IPS-11a (cell line): Measurements from ENCODE around the gene DCTD.

Experiments used
- H3K4me3 ChIP-seq: one replicate; pipeline ENCODE4 v1.5.1; 2013; ENCODE audit warnings: low read depth, low read length, control low read depth

DCTD gene

DNA sequence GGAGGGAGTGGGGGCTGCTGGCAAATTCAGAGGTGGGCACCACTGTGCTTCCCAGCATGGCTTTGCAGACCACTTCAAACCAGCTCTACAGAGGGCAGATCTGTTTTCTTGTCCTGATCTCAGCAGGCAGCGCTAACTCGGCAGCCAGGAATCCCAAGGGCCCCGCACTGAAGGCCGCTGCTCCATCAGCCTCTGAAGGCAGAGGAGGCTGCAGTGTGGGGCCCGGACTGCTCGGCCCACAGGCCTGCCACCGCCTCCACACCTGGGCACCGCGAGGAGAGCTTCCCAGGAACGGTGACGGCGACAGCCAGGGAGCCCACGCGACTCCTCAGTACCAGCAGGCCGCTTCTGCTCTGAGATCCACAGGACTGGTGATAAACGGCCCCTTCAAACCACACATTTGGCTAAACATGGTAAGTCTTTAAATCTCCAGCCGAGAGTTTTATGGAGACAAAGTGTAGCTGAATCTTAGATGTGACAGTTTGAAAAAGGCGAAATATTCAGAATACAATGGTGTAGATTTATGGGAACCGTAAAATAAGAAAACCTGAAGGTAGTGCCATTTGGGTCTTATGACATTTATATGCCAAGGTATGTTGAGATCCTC lies 23.6 kb downstream of the DCTD start:
- H3K4me3 ChIP-seq: no peak overlapping the region

DNA sequence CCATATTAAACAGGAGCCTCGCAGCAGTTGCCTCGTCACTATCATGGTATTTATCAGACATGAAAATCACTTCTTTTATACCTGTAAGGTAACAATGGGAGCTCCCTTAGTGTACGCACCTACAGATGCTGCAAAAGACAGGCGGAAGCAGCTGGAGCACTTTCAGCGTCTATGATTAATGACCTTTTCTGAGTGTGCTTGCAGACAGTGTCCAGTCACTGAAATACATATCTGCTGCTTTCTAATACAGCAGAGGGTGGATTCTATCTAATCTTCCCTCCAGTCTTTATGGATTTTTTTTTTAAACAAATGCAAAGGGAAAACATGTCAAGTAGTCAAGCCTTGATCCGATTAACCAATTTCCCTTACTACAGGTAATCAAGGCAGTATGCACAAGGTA lies 24.1 kb downstream of the DCTD start:
- H3K4me3 ChIP-seq: no peak overlapping the region

DNA sequence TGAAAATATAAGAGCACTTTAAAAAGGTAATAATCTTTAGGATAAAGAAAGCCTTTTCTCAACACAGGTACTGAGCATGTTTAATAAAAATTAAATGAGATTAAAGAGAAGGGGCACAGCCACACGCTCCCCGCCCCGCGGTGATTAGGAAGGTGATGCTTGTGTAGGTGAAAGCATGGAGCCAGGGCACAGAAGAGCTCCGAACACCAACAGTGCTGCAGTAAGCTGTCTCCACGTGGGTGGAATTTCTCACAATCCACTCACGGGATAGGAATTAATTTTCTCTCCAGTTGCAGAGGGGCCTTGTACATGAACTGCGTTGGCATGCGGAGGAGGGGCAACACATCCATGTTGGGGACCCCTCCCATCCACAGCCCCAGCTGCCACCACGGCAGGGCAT lies 27.0 kb downstream of the DCTD start:
- no peak overlapping the region for H3K4me3 ChIP-seq

DNA sequence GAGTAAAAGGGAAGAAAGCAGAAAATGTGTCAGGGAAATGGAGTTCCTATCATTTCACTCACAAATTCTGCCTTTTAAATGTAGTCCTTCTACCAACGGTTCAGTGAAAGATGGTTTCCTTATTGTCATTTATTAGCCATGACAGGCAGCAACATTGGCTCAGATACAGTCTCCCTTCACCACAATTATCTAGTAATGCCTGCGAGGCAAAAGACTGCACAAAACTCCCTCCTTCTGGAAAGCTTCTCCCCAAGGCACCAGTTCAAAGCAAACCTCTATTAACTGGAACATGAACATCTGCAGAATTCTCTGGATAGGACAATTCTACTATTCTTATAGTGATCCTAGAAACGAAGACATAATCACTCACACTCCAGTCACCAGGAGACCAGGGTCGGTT lies 28.3 kb downstream of the DCTD start:
- no peak overlapping the region for H3K4me3 ChIP-seq

DNA sequence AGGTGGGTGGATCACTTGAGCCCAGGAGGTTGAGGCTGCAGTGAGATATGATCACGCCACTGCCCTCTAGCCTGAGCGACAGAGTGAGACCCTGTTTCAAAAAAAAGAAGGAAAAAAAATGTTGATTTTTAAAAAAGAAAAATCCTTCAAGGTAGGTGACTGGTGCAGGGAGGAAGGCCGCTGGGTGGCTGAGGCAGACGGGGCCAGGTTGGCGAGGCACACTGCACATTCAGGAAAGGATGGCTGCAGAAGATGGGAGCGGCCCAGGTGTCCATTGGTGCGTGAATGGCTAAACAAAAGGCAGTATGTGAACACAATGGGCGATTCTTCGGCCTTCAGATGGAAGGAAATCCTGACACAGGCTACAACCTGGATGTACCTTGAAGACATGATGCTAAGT lies 30.4 kb downstream of the DCTD start:
- H3K4me3 ChIP-seq: no peak overlapping the region

DNA sequence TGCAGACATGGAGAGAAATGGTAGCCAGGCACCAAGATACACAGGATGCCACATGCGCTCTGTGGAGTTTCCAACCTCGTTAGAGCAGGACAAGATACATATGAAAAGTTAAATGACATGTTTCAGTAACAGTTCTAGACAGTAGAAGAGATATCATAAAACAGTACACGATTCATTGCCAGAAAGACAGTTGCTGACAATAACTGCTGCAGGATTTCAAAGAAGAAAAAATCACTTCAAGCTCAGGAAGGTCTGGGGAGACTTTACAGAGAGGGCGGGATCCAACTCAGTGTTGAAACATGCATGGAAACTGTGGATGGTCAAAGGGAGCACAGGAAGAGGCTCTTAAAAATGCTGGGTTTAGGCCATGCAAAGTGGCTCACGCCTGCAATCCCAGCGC lies 31.0 kb downstream of the DCTD start:
- H3K4me3 ChIP-seq: no peak overlapping the region

DNA sequence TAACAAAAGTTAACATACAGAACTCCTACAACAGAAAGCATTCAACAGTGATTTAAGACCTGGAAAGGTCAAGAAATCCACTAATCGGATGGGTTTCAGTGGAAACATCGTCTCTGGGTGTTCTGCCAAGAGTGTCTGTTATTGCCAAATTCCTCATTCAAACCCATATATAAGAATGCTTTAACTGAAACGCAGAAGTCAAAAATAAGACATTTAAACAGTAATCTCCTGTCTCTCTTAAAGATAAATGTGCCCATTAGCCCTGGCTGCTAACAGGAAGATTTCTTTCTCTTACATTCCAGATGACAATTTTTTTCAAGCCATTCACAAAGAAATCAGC lies 31.5 kb downstream of the DCTD start:
- H3K4me3 ChIP-seq: no peak overlapping the region

DNA sequence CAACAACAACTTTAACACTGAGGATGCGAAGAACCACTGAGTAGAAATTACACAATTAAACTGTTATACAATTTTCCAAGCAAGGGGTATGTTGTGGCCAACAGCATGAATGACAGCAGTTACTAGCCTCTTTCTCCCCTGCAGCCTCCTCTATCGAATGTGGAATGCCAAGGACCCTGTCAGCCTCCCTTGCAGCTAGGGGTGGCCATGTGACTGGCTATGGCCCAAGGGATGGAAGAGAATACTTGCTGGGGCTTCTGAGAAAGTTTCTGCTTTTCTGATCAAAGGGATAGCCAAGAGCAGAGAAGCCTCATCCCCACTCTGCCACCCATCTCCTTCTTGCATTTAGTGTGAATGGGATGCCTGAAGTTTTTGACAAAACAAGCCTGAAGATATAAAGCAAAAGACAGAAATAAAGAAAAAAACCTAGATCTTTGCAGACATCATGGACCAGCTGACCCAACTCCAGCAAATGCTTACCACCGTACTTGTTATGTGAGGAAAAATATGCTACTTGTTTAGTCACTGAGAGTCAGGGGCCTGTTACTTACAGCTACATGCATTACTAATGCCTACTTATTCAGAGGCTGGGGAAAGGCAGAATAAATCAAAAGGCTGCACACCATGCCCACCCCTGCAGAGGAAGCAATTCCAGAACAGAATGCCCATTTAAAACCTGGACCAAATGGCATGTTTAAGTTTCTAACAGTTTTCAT lies 32.0 kb downstream of the DCTD start:
- H3K4me3 ChIP-seq: no peak overlapping the region

DNA sequence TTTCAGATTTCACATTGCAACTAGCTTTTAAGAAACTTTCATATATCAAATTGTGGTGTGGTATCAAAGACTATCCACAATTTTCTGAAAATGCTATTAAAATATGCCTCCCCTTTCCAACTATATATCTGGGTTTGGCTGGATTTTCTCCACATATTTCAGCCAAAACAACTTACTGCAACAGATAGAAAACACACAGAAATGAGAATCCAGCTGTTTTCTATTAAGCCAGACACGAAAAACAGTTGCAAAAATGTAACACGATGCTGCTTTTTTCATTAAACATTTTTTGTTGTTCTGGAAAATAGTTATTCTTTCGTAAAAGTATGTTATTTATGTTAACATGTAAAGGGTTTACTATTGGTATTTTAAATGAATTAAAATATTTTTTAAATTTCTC lies 33.1 kb downstream of the DCTD start:
- H3K4me3 ChIP-seq: no peak overlapping the region

DNA sequence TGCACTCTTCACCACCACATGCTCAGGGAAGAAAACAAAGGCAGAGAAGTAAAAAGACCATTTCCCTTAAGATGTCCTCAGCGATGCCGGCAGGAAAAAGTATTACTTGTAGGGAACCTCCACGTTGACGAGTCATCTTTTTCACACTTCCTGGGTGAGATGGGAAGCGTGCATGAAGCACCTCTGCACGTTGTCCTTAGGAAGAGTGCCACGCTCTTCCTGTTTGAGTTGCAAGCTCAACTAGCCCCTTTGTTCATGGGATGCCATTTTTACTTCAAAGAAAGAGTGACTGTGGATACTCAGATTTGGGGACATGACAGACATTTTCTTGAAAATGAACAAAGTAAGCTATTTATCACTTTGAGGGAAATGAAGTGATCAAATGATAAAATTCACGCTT lies 33.8 kb downstream of the DCTD start:
- H3K4me3 ChIP-seq: no peak overlapping the region

DNA sequence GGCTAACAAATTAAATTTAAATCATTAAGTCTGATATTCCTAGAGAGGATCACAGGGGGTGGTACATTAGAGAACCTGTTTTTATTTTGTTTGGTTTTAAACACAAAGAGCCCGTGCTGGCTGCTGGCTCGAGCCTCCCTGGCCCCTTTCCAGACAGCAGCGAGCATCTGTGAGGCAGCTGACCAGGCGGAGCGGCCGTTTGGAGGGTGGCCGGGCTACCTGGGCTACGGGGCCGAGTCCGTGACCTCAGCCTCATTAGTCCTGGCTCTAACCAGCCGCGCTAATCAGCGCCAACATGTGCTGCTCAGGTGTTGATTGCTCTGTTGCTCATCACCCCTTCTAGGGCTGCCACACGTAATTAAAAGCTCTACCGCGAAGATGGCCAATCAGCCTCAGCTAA lies 35.3 kb downstream of the DCTD start:
- H3K4me3 ChIP-seq: no peak overlapping the region

DNA sequence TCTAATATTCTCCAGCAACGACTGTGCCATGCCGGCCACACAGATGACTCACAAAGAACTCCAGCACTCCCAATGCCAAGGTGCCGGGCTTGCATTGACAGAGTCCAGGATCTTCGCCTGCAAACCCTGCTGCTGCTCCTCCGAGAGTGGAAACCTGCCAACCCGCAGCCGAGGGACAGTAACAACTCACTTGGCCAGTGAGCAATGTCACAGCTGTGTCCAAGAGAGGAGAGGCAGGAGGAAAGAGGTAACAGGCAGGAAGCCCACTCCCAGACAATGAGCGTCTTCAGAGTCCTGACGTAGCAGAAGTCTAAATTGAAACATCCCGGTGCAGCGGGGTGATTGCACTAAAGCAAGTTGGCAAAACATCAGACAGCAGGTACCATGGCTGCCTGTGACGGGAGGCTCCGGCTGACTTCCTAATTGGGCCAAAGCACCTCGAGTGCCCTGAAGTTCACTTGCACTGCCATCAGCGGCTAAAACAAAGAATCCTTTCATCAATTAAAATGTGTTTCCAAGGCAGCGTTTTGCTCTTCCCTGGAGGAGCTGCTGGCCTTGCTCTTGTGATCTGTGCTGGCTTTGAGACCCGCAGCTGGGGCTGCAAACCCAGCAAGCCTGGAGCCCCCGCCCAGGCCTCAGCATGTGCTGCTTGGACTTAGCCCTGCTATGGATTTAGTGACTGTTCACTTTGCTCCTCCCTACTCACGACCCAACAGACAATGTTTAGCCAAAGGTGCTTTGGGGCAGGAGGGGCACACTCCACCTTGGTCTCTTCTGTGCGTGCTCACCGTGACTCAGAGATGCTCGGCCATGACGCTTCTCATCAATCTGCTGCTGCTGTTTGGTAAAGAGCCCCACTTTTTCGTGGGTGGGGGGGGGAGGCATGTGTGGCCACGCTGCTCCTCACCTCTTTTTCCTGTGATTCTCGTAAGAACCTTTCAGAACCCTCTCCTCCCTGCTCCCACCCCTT lies 36.5 kb downstream of the DCTD start:
- no peak overlapping the region for H3K4me3 ChIP-seq

DNA sequence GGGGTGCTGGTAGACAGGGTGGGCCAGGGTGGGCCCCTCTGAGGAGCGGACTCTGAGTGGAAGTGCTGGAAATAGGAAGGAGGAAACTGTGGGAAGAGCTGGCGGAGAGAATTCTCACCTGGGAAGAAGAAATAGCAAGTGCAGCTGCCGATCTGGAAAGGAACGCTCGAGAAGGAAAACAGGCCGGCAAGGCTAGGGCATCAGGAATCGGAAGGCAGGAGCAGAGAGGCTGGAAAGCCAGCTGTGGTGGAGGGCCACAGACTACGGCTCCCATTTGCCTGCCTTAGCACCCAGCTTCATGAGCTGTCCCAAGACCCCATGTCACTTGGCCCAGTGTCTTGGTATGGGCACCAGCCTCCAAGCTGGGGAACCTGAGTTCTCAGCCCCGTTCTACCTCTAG lies 37.3 kb downstream of the DCTD start:
- no peak overlapping the region for H3K4me3 ChIP-seq

DNA sequence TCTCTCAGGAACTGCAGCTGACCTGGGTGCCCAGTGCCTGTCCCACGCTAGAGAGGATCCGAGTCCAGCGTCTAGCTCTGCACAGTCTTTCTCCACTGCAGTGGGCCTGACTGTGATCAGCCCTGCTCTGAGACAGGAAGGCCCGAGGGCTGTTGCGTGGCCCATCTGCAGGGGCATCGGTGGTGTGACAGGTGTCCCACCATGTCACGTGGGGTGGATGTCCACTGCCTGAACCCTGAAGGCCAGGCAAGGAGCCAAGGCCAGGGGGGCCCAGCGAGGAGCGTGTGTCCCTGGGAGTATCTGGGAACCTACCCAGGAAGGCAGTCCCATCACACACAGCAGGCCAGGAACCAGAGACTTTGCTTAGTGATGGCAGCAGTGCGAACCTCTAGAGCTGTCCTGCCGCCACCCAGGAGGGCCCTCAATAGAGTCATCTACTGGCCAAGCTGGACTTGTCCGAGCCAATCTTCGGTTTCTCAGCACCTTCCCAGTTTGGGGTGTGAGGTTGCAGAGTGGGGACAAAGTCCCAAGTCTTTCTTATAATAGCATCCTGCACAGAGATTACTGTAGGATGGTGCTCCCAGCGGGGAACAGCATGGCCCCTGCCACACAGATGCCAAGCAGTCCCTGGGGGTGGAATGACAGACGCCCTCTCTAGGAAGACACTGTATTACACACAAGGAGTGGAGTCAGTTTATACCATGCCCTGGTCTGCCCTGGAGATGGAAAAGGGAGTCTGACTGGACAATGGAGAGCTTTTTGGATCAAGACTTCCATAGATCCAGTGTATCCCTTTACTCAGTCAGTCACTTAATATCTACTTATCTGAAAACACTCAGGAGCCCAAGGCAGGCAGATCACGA lies 38.3 kb downstream of the DCTD start:
- no peak overlapping the region for H3K4me3 ChIP-seq

DNA sequence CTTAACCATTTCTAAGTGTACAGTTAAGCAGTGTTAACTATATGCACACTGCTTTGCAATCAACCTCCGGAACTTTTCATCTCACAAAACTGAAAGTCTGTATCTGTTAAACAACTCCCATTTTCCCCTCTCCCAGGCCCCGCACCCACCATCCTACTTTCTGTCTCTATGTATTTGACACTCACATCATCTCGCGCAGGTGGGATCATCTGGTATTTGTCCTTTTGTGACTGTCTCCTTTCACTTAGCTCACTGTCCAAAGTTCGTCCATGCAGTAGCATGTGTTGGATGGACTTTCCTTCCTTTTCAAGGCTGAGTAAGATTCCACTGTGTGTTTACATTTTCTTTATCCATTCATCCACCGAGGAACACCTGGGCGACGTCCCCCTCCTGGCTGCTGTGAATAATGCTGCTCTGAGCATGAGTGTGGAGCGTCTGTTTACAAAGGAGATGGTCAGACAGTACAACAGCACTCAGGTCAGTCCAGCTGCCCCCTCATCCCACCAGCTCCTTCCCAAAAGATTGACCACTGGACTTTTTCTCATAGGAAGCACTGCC lies 39.8 kb downstream of the DCTD start:
- no peak overlapping the region for H3K4me3 ChIP-seq

DNA sequence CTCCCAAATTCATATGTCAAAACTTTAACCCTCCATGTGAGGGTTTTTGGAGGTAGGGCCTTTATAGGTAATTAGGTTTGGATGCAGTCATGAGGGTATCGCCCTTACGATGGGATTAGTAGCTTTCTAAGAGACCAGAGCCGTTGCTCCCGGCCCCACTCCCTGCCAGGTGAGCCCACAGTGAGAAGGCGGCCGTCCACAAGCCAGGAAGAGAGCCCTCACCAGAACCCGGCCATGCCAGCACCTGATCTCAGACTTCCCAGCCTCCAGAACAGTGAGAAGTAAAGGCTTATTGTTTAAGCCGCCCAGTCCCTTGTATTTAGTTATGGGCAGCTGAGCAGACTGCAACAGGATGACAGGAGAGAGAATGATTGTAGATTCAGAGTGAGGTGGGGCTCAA lies 40.8 kb downstream of the DCTD start:
- H3K4me3 ChIP-seq: no peak overlapping the region

DNA sequence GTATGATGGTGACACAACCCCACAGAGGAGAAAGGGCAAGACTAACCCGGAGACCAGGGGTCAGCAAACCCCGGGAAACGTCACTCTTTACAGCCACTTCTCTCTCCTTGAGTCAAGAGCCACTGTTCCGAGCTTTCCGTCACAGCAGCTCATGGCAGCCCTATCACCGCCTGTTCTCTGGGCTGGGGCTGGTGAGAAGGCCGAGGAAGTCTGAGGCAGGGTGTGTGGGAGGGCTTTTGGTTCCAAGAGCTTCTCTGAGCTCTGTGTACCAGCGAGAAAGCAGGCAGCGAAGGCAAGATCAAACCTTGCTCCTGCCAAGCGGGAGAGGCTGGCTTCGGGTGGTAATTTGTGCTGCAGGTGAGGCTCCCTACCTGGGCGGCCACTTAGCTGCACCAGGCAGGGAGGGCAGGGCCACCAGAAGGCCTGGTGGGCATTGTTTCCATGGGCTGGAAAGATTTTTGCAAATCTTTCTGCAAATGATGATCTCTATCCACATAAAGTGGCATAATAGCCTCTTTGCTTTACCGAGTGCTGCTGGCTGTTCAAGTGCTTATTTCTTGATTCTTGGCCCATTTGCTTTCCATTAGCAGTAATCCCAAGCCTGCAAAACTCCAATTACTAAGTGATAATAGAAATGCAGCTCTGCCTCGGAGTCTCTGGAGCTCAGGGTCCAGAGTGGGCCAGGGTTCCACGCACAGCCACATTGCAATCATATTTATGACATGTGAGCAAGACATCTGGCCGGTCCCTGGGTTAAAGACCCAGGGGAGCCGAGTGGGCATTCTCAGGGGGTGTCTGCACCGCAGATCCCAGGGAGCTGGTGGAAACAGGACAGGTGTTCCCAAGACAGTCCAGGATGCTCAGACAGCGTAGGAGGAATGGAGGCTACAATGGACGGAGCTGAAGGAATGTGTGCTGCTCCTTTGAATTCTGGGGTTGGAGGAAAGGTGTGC lies 41.5 kb downstream of the DCTD start:
- H3K4me3 ChIP-seq: no peak overlapping the region

DNA sequence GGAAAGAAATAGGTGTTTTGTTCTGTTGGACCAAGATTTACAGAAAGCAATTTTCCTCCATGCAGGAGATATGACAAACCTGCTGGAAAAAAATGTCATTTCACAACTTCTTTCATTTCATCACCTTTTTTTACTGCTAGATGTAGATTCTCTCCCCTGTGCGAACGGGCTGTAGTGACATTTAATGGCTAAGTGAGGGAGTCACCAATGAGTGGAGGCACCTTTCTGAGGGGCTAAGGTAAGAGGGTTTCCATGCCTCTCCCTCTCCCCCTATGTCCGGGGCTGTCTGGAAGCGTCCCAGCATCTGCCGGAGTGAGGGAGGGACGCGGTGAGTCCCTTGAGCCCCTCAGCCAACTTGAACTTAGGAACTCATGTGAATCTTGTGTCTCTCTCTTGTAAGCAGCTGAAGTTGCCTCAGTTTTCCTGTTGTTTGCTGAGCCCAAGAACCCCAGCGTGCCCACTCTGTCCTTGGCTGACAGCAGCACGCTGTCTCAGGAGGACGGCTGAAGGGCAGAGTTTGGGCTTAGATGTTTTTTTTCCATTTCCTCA lies 42.3 kb downstream of the DCTD start:
- H3K4me3 ChIP-seq: no peak overlapping the region

DNA sequence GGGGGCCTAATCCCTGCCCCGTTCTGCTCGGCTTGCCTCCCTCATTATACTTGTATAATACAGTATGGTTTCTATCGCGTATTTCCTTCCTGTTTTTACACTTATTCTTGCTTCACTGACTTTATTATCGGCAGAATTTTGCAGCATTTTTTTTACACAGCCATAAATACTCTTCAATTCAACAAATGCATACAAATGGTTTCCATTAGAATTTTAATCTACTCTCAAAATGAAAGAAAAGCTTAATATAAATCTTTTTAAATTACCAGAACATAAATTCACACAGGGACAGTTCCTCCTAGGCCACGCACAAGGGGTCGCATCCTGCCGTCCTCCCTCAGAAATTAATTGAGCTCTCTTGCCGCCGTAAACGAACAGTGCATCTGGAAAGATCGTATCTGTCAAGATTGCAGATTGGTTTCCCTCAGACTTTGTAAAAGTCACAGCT lies 42.9 kb downstream of the DCTD start:
- no peak overlapping the region for H3K4me3 ChIP-seq
